ENCODE results near the gene DHRS2.

GRCh38 chr14:23667134-23667533 is 31.0 kb downstream of the DHRS2 start:
- TF ChIP-seq EZH2 (IDR thresholded peaks at IDR 0.05; ENCODE audit: insufficient read depth, poor library complexity, severe bottlenecking) (no peak), EZH2phosphoT487 (IDR thresholded peaks at IDR 0.05; ENCODE audit: insufficient read depth, low read depth) (no peak)

All from GM23248 (cell line).